Measurements from ENCODE around the gene LPIN1.

DNA sequence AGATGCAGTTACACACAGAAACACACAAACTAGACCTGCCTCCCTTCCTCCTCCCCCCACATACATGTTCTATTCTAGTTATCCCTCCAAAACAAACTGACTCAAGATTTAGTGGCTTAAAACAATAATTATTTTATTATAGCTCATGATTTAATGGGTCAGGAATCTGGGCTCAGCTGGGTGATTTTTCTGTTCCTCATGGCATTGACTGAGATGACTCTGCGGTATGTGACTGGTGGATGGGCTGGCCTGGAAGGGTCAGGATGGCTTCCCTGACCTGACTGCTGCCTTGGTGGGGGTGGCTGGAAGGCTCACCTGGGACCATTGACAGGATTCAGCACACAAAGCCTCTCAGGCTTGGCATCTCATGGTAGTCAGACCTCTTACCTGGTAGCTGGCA lies 42.7 kb upstream of the LPIN1 start:
- TF ChIP-seq, protein P1, sequence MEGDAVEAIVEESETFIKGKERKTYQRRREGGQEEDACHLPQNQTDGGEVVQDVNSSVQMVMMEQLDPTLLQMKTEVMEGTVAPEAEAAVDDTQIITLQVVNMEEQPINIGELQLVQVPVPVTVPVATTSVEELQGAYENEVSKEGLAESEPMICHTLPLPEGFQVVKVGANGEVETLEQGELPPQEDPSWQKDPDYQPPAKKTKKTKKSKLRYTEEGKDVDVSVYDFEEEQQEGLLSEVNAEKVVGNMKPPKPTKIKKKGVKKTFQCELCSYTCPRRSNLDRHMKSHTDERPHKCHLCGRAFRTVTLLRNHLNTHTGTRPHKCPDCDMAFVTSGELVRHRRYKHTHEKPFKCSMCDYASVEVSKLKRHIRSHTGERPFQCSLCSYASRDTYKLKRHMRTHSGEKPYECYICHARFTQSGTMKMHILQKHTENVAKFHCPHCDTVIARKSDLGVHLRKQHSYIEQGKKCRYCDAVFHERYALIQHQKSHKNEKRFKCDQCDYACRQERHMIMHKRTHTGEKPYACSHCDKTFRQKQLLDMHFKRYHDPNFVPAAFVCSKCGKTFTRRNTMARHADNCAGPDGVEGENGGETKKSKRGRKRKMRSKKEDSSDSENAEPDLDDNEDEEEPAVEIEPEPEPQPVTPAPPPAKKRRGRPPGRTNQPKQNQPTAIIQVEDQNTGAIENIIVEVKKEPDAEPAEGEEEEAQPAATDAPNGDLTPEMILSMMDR (IDR thresholded peaks at IDR 0.05; ENCODE audit: insufficient read depth, low read depth, low read length): no peak
- no peak for TF ChIP-seq EZH2 (IDR thresholded peaks at IDR 0.05; ENCODE audit: insufficient read depth, low read length)
